Measurements from ENCODE around the gene LRRC28. TPM values are rescaled to one million over a fixed set of nuclear protein-coding genes. Genes with fewer than 3 reads are reported as not detected.

LRRC28 gene
- total RNA-seq, 4 donors from 2014 or later: 15.7 to 39.9 (median 24.7) TPM

DNA sequence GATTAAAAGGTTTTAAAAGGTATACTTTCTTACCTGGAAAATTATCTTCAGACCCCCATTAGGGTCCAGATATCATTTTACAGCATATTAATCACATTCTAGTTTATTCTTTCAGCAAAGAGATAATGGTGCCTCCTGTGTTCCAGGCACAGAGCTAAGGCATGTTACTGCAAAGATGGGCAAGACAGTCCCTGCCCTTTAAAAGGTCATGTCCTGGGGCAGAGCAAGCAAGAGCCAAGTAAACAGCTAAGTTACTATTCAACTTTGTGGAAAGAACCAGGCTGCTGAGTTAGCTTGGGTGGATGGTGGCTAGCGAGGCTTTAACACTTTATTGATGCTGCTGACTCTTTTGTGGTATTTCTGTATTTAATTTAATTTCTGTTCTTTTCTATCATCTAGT lies 75.0 kb downstream of the LRRC28 start:
- Histone ChIP-seq H3K4me3 (no peak overlapping the region), H3K27ac (replicated peaks in 1 of 4) (no peak overlapping the region), H3K4me1 (peaks cover 0 to 9% (median 0%) of the 10 kb centered on the region in 4 donors), H3K36me3 (no peaks in the 10 kb centered on the region), H3K27me3 (no peaks in the 10 kb centered on the region), H3K9me3 (no peaks in the 10 kb centered on the region)
- TF ChIP-seq POLR2A (IDR thresholded peaks at IDR 0.05; ENCODE audit: low read depth): no peak
- no peak for TF ChIP-seq POLR2AphosphoS5 (IDR thresholded peaks at IDR 0.05)
- TF ChIP-seq, protein P1, sequence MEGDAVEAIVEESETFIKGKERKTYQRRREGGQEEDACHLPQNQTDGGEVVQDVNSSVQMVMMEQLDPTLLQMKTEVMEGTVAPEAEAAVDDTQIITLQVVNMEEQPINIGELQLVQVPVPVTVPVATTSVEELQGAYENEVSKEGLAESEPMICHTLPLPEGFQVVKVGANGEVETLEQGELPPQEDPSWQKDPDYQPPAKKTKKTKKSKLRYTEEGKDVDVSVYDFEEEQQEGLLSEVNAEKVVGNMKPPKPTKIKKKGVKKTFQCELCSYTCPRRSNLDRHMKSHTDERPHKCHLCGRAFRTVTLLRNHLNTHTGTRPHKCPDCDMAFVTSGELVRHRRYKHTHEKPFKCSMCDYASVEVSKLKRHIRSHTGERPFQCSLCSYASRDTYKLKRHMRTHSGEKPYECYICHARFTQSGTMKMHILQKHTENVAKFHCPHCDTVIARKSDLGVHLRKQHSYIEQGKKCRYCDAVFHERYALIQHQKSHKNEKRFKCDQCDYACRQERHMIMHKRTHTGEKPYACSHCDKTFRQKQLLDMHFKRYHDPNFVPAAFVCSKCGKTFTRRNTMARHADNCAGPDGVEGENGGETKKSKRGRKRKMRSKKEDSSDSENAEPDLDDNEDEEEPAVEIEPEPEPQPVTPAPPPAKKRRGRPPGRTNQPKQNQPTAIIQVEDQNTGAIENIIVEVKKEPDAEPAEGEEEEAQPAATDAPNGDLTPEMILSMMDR (IDR thresholded peaks at IDR 0.05): no peak
- no peak for TF ChIP-seq EP300 (IDR thresholded peaks at IDR 0.05)
- no peak for DNase-seq (ENCODE audit: extremely low spot score)
- WGBS: 100% methylated on average over 1 of the region's 1 CpG
- intact Hi-C loops (cut with DNase I): no loop called here

DNA sequence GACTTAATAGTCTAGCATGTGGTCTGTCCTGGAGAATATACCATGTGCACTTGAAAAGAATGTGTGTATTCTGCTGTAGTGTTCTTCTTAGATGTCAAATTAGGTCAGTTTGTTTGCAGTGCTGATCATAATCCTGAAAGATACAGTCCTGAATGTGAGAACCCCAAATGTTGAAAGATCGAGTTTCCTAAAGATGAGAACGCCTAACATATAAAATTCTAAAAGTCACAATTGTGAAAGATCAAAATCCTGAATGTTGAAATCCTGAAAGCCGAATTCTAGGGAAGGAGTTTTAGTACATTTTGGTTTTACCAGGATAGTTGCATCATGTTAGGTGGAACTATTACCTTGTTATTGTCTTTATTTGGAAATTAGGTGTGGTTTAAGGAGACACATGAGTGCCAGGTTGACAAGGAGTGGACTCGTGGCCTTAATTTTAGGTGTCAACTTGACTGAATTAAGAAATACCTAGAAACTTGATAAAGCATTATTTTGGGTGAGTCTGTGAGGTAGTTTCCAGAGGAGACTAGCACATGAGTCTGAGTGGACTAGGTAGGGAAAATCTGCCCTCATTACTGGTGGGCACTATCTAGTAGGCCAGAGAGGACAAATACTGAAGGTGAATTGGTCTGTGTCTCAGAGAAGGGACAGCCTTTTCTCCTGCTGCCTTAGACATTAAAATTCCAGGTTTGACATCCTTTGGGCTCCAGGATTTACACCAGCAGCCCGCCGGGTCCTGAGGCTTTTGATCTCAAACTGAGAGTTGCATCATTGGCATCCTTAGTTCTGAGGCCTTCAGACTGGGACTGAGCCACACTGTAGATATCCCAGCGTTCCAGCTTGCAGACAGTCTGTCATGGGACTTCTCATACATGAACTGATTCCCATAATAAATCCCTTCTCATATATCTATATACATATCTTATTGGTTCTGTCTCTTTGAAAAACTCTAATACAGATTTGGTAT lies 77.1 kb downstream of the LRRC28 start:
- intact Hi-C loops (cut with DNase I): no loop called here
- 95% methylated on average over 7 of the region's 7 CpGs for WGBS

GRCh38 chr15:99331381-99331780 lies 80.1 kb downstream of the LRRC28 start:
- TF ChIP-seq, protein P1 (IDR thresholded peaks at IDR 0.05): no peak
- TF ChIP-seq POLR2AphosphoS5 (IDR thresholded peaks at IDR 0.05): no peak
- no peak for TF ChIP-seq POLR2A (IDR thresholded peaks at IDR 0.05; ENCODE audit: low read depth)
- TF ChIP-seq EP300 (IDR thresholded peaks at IDR 0.05): no peak
- WGBS: 93% methylated on average over 2 of the region's 2 CpGs
- no peak overlapping the region for H3K27ac ChIP-seq (replicated peaks in 1 of 4)
- H3K4me3 ChIP-seq: no peak overlapping the region
- no peaks in the 10 kb centered on the region for H3K27me3 ChIP-seq
- H3K4me1 ChIP-seq: no peaks in the 10 kb centered on the region
- H3K9me3 ChIP-seq: no peaks in the 10 kb centered on the region
- H3K36me3 ChIP-seq: peaks cover 0 to 2% (median 0%) of the 10 kb centered on the region in 4 donors
- intact Hi-C loops (cut with DNase I): no loop called here
- DNase-seq (ENCODE audit: extremely low spot score): no peak

More for the DNA sequence above, 77.1 kb downstream of the LRRC28 start:
- Histone ChIP-seq H3K36me3 (no peaks in the 10 kb centered on the region), H3K27ac (replicated peaks in 1 of 4) (no peak overlapping the region), H3K27me3 (no peaks in the 10 kb centered on the region), H3K9me3 (no peaks in the 10 kb centered on the region), H3K4me3 (no peak overlapping the region), H3K4me1 (peaks cover 0 to 9% (median 0%) of the 10 kb centered on the region in 4 donors)
- DNase-seq (ENCODE audit: extremely low spot score): no peak
- TF ChIP-seq EP300 (IDR thresholded peaks at IDR 0.05): no peak
- TF ChIP-seq, protein P1 (IDR thresholded peaks at IDR 0.05): no peak
- TF ChIP-seq POLR2AphosphoS5 (IDR thresholded peaks at IDR 0.05): no peak
- TF ChIP-seq POLR2A (IDR thresholded peaks at IDR 0.05; ENCODE audit: low read depth): no peak

DNA sequence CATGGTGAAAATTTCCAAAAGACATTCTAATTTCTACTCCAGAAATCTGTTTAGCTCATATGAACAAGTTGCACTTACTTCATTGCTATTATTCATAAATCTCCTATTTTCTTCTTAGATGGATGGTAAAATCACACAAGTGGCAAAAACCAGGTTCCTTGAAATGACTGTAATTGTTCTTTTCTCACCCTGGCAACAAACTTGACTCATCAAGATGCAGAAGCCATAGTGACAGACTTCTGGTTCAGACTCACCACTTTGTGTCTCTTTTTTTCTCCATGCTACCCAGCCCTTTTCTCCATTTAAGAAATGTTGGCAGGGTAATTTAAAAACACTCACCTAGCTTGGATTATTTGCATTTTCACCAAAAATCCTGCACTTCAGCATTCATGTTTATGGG lies 82.1 kb downstream of the LRRC28 start:
- H3K36me3 ChIP-seq: peaks cover 0 to 8% (median 0%) of the 10 kb centered on the region in 4 donors

More for the DNA sequence above, 82.1 kb downstream of the LRRC28 start:
- H3K27ac ChIP-seq (replicated peaks in 1 of 4): no peak overlapping the region
- H3K4me3 ChIP-seq: no peak overlapping the region
- intact Hi-C loops (cut with DNase I): no loop called here
- no peaks in the 10 kb centered on the region for H3K4me1 ChIP-seq
- H3K27me3 ChIP-seq: no peaks in the 10 kb centered on the region
- TF ChIP-seq POLR2AphosphoS5 (IDR thresholded peaks at IDR 0.05): no peak
- TF ChIP-seq, protein P1 (IDR thresholded peaks at IDR 0.05): no peak
- TF ChIP-seq POLR2A (IDR thresholded peaks at IDR 0.05; ENCODE audit: low read depth): no peak
- no peak for TF ChIP-seq EP300 (IDR thresholded peaks at IDR 0.05)
- no peaks in the 10 kb centered on the region for H3K9me3 ChIP-seq
- DNase-seq (ENCODE audit: extremely low spot score): no peak

All from esophagus muscularis mucosa (tissue), 4 donors.